ENCODE measurements around the gene ELOA.

ELOA gene

DNA sequence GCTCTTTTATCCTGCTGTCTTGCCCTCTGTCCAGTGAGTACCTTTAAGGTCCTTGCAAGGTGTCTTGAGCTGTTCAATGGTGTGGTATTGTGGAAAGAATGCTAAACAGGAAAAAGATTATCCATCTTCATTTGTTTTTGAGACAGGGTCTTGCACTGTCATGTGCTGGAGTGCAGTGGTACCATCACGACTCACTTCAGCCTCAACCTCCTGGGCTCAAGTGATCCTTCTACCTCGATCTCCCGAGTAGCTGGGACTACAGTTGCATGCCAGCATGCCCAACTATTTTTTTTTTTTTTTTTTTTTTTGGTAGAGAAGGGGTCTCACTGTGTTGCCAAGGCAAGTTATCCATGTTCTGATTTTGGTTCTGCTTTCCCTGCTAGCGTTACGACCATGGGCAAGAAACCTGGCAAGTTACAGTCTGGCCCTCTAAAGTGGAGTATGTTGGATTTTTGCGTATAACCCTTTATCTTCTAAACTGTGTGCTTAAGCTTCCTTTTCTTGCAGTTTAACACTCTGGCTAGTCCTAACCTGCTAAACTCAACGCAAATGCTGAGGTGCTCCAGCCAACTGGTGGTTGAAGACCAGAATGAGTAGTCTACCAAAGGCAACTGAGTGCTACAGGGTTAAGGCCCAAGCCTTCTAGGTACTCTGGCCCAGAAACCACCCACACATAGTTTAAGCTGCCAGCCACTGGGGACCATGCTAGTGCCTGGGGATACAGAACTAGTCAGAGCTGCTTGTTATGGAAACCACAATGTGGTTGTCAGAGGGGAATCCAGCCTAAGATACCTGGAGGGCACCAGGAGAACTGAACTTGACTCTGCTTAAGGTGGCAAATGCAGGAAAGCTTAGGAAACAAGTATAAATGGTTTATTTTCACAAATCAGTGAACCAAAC is 43.7 kb upstream of the ELOA start:
- in situ Hi-C loops (cut with HindIII; ENCODE audit: low sequenced_read_pairs) = no loop called here
- H3K4me3 ChIP-seq (ENCODE audit: low read depth, low read length) = no peak overlapping the region
- TF ChIP-seq, protein P1, sequence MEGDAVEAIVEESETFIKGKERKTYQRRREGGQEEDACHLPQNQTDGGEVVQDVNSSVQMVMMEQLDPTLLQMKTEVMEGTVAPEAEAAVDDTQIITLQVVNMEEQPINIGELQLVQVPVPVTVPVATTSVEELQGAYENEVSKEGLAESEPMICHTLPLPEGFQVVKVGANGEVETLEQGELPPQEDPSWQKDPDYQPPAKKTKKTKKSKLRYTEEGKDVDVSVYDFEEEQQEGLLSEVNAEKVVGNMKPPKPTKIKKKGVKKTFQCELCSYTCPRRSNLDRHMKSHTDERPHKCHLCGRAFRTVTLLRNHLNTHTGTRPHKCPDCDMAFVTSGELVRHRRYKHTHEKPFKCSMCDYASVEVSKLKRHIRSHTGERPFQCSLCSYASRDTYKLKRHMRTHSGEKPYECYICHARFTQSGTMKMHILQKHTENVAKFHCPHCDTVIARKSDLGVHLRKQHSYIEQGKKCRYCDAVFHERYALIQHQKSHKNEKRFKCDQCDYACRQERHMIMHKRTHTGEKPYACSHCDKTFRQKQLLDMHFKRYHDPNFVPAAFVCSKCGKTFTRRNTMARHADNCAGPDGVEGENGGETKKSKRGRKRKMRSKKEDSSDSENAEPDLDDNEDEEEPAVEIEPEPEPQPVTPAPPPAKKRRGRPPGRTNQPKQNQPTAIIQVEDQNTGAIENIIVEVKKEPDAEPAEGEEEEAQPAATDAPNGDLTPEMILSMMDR (IDR thresholded peaks at IDR 0.05; ENCODE audit: low read depth, low read length, missing control alignments) = no peak

GRCh38 chr1:23701310-23701709 is 42.0 kb upstream of the ELOA start:
- in situ Hi-C loops (cut with HindIII; ENCODE audit: low sequenced_read_pairs) = no loop called here
- TF ChIP-seq, protein P1 (IDR thresholded peaks at IDR 0.05; ENCODE audit: low read depth, low read length, missing control alignments) = no peak
- no peak for DNase-seq (ENCODE audit: low read depth)
- no peak overlapping the region for H3K4me3 ChIP-seq (ENCODE audit: low read depth, low read length)

More for the DNA sequence above, 43.7 kb upstream of the ELOA start:
- no peak for DNase-seq (ENCODE audit: low read depth)

GRCh38 chr1:23701996-23702395 is 41.3 kb upstream of the ELOA start:
- TF ChIP-seq, protein P1 (IDR thresholded peaks at IDR 0.05; ENCODE audit: low read depth, low read length, missing control alignments) = no peak
- no peak for DNase-seq (ENCODE audit: low read depth)
- in situ Hi-C loops (cut with HindIII; ENCODE audit: low sequenced_read_pairs) = no loop called here
- no peak overlapping the region for H3K4me3 ChIP-seq (ENCODE audit: low read depth, low read length)

GRCh38 chr1:23704834-23705495 is 38.3 kb upstream of the ELOA start:
- TF ChIP-seq, protein P1 (IDR thresholded peaks at IDR 0.05; ENCODE audit: low read depth, low read length, missing control alignments) = no peak
- no peak for DNase-seq (ENCODE audit: low read depth)
- in situ Hi-C loops (cut with HindIII; ENCODE audit: low sequenced_read_pairs) = no loop called here
- no peak overlapping the region for H3K4me3 ChIP-seq (ENCODE audit: low read depth, low read length)

- TF ChIP-seq, protein P1 (IDR thresholded peaks at IDR 0.05; ENCODE audit: low read depth, low read length, missing control alignments) = no peak
- in situ Hi-C loops (cut with HindIII; ENCODE audit: low sequenced_read_pairs) = no loop called here
These were observed 34.0 kb upstream of the ELOA start for GRCh38 chr1:23709229-23709628.

DNA sequence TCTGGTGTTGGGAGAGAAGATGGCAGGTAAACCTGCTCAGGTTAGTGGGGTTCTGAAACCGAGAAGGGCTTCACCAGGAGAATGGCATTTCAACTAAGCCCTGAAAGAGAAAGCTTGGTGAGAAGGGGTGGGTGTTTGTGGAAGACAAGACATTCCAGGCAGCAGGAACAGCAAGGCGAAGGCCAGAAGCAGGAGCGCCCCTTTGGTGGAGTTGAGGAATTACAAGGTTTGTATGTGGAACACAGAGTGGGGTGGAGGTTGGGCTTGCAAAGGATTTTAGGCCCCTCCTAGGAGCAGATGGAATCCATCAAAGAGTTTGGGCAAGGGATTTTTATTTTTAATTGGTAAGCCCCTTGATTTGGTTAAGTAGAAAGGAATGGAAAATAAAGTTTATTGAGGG is 24.8 kb upstream of the ELOA start:
- TF ChIP-seq, protein P1 (IDR thresholded peaks at IDR 0.05; ENCODE audit: low read depth, low read length, missing control alignments) = peak; percentile 66
- DNase-seq (ENCODE audit: low read depth) = no peak

More at GRCh38 chr1:23709229-23709628, 34.0 kb upstream of the ELOA start:
- no peak for DNase-seq (ENCODE audit: low read depth)
- no peak overlapping the region for H3K4me3 ChIP-seq (ENCODE audit: low read depth, low read length)

More for the DNA sequence above, 24.8 kb upstream of the ELOA start:
- in situ Hi-C loops (cut with HindIII; ENCODE audit: low sequenced_read_pairs) = no loop called here
- no peak overlapping the region for H3K4me3 ChIP-seq (ENCODE audit: low read depth, low read length)

Data from astrocyte of the cerebellum (primary cell).